Nephron (organoid): ENCODE measurements around the gene SCAF8.

Source experiments
- H3K27ac Mint-ChIP-seq, 3 experiments: 2 replicates each; pipeline ENCODE4 v1.8.0; 2020; ENCODE audit warnings: mixed read lengths in 3 of 3, mild to moderate bottlenecking in 2 of 3, moderate library complexity in 1 of 3
- H3K27me3 Mint-ChIP-seq: 2 replicates; pipeline ENCODE4 v1.8.0; 2021; ENCODE audit warnings: low read depth, mild to moderate bottlenecking, moderate library complexity, mixed read lengths
- H3K36me3 Mint-ChIP-seq: 2 replicates; pipeline ENCODE4 v1.8.0; 2020; ENCODE audit warnings: low read depth, mixed read lengths
- H3K4me1 Mint-ChIP-seq: 2 replicates; pipeline ENCODE4 v1.8.0; 2020; ENCODE audit warnings: mixed read lengths
- H3K4me3 Mint-ChIP-seq, 3 experiments: 2 replicates each; pipeline ENCODE4 v1.8.0; 2020; ENCODE audit warnings: mild to moderate bottlenecking in 3 of 3, mixed read lengths in 3 of 3, moderate library complexity in 2 of 3
- H3K9me3 Mint-ChIP-seq: 2 replicates; pipeline ENCODE4 v1.8.0; 2020; ENCODE audit warnings: mixed read lengths
- TF ChIP-seq, protein P1 (sequence below), 3 experiments: fragments of 200-600 bp; sonication (generic); IDR thresholded peaks; one replicate each; pipeline ENCODE4 v1.5.0; 2021; ENCODE audit warnings: antibody characterized with exemption in 3 of 3; ENCODE audit not compliant: unreplicated experiment in 3 of 3

Gene SCAF8

DNA sequence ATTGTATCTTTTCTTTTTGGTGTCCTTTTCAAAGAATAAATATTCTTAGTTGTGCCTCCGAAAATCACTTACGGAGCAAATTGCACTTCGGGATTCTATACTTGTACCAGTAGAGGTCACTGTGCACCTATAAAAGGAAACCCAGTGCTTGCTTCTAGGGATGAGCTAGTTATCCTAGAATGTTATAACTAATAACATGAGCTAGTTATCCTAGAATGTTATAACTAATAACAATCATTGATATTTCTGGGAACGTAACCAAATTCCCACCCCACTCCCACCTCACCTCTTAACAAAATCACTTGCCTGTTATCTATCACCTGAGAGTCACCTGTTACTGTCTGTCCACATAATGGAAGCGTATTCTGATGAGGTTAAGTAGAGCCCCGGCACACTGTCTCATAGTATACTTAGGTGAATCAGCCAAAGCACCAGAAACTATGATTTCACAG, 135.0 kb downstream of the SCAF8 start:
- H3K27ac Mint-ChIP-seq, result no peak overlapping the region
- H3K27me3 Mint-ChIP-seq, result no peaks in the 10 kb centered on the region
- no peaks in the 10 kb centered on the region for H3K9me3 Mint-ChIP-seq
- peaks cover 13% of the 10 kb centered on the region for H3K4me1 Mint-ChIP-seq
- H3K4me3 Mint-ChIP-seq, result no peak overlapping the region
- TF ChIP-seq, protein P1, sequence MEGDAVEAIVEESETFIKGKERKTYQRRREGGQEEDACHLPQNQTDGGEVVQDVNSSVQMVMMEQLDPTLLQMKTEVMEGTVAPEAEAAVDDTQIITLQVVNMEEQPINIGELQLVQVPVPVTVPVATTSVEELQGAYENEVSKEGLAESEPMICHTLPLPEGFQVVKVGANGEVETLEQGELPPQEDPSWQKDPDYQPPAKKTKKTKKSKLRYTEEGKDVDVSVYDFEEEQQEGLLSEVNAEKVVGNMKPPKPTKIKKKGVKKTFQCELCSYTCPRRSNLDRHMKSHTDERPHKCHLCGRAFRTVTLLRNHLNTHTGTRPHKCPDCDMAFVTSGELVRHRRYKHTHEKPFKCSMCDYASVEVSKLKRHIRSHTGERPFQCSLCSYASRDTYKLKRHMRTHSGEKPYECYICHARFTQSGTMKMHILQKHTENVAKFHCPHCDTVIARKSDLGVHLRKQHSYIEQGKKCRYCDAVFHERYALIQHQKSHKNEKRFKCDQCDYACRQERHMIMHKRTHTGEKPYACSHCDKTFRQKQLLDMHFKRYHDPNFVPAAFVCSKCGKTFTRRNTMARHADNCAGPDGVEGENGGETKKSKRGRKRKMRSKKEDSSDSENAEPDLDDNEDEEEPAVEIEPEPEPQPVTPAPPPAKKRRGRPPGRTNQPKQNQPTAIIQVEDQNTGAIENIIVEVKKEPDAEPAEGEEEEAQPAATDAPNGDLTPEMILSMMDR (IDR thresholded peaks at IDR 0.05; ENCODE audit: unreplicated experiment in 3 of 3), result peak; percentile 76 to 80 (median 78)
- peaks cover 9% of the 10 kb centered on the region for H3K36me3 Mint-ChIP-seq

DNA sequence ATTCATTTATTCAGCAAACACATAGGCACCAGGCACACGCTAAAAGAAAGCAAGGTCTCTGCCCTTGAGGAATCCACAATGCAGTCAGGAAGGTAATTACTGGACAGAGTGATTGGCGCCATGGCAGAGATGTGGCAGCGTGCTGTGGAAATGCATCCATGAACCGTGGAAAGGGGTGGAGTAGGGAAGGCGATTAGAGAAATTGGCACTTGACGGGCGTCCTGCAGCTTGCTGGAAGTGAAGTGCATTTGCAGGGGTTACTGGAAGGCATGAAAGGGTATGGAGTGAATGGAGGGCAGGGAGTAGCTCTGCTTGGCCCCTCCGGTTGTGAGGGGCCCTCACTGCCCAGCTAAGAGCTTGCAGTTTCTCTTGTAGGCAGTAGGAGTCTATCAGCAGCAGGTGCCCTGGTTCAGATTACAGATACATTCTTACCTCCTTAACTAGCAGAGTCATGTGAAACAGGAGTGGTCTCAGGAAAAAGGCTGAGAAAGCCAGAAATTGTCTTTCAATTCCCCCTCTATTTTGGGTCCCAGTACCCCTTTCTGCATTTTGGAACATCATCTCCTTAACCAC, 139.4 kb downstream of the SCAF8 start:
- Mint-ChIP-seq H3K36me3 (peaks cover 4% of the 10 kb centered on the region), H3K4me3 (no peak overlapping the region), H3K27me3 (no peaks in the 10 kb centered on the region), H3K9me3 (no peaks in the 10 kb centered on the region), H3K27ac (no peak overlapping the region), H3K4me1 (peaks cover 31% of the 10 kb centered on the region)
- TF ChIP-seq, protein P1 (IDR thresholded peaks at IDR 0.05; ENCODE audit: unreplicated experiment in 3 of 3), result peak in 1 of 3 experiments; percentile 12

DNA sequence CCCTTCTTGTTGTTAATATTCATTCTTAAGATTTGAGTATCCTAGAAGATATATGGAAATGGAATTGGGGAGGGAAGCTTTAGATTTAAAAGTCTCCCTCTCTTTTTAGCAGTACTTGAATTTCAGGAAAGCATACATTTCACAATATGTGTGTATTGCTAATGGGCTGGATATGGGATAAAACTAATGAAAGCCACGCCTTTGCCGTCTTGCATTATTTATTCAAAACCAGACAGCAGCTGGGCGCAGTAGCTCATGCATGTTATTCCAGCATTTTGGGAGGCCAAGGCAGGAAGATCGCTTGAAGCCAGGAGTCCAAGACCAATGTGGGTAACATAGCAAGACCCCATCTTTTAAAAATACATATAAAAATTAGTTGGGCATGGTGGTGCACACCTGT, 140.3 kb downstream of the SCAF8 start:
- TF ChIP-seq, protein P1 (IDR thresholded peaks at IDR 0.05; ENCODE audit: unreplicated experiment in 3 of 3), result no peak
- peaks cover 34% of the 10 kb centered on the region for H3K4me1 Mint-ChIP-seq
- H3K4me3 Mint-ChIP-seq, result no peak overlapping the region
- H3K36me3 Mint-ChIP-seq, result peaks cover 4% of the 10 kb centered on the region
- no peaks in the 10 kb centered on the region for H3K27me3 Mint-ChIP-seq
- no peaks in the 10 kb centered on the region for H3K9me3 Mint-ChIP-seq
- no peak overlapping the region for H3K27ac Mint-ChIP-seq

DNA sequence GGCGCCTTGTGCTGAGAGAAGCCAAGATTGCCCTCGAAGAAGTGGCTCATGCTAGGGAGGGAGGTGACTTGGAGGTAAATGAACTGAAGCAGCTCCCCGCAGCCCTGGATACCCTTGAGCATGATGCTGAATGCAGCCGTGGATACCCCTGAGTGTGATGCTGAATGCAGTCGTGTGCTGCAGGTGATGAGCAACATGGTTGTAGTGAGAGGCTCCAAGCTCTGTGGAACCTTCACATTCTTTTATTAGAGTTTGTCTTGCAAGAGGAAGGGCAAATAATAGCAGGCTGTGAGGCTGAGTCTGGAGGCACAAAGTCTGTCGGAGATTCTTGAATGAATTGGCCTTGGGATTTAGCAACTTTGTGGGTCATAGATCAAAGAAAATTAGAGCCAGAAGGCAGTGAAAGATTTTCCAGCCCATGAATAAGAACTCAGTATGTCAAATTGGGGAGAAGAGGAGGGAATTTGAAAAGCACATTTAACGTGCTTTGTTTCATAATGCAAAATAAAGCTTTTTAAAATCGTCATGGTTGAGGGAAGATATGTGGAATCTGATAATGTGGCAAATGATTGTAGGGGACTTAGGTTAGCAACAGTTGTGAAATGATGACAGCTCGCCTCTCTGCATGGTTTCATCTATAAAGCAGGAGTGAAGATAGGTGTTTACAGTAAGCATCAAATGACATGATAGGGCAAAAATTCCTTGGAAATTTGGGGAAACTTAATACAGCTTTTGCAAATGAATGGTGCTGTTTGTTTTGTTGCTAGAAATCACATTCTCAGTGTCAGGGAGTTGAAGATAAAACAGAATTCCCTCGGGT, 141.8 kb downstream of the SCAF8 start:
- TF ChIP-seq, protein P1 (IDR thresholded peaks at IDR 0.05; ENCODE audit: unreplicated experiment in 3 of 3), result no peak
- Mint-ChIP-seq H3K27ac (peak overlapping the region in 2 of 3 experiments; percentile 0 to 4), H3K9me3 (no peaks in the 10 kb centered on the region), H3K4me1 (peaks cover 34% of the 10 kb centered on the region), H3K27me3 (no peaks in the 10 kb centered on the region), H3K36me3 (peaks cover 8% of the 10 kb centered on the region), H3K4me3 (no peak overlapping the region)

DNA sequence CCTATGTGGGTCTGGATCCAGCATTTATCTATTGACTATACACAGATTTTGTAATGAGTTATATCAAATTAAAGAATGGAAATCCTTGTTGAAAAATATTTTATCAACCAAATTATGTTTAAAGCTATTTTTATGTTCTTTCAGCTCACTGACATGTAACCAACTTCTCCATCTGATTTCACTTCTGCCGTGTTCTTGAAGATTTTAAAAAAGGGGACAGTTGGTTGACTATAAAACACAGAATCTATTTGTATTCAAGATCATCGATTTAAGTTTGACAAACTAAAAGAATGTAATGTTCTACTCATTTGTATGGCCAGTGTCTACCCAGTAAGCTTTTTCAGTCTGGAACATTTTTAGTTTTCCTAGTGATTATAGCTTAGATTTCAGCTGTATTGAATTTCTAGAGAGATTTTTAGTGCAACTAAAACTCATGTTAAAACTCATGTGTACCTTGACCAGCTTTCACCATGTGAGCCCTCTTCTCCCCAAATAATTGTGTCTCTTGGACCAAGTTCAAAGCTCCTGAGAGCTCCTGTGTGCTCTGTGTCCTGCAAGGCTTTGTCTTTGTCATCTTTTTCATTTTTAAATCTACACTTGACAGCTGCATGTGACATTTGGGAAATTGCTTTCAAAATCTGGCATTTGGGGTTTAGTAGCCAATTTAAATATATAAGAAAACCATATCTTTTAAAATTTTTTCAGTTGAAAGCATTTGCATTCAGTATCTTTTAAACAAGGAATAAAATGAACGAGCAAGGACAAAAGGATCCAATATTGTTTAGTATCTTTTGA, 143.5 kb downstream of the SCAF8 start:
- peaks cover 34% of the 10 kb centered on the region for H3K4me1 Mint-ChIP-seq

More for the DNA sequence above, 143.5 kb downstream of the SCAF8 start:
- Mint-ChIP-seq H3K4me3 (no peak overlapping the region), H3K27ac (no peak overlapping the region), H3K36me3 (peaks cover 8% of the 10 kb centered on the region), H3K27me3 (no peaks in the 10 kb centered on the region), H3K9me3 (no peaks in the 10 kb centered on the region)
- TF ChIP-seq, protein P1 (IDR thresholded peaks at IDR 0.05; ENCODE audit: unreplicated experiment in 3 of 3), result no peak
